AG10803 (cell line): ENCODE results near the gene DOCK4.
A peak's percentile ranks its signal among the peaks of the same experiment; 100 is the strongest.

Experiments used
- DNase-seq: peaks from one replicate; pipeline ENCODE4 v3.0.0; 2010; ENCODE audit warnings: low read depth
- H3K4me3 ChIP-seq: 2 replicates; pipeline ENCODE4 v1.5.1; 2011; ENCODE audit warnings: mild to moderate bottlenecking, low read length, control low read depth
- TF ChIP-seq, protein P1 (sequence below): conservative IDR thresholded peaks from 2 replicates; pipeline ENCODE4 v1.5.1; 2011; ENCODE audit warnings: mild to moderate bottlenecking, low read length, control low read depth, inconsistent platforms

Gene DOCK4

DNA sequence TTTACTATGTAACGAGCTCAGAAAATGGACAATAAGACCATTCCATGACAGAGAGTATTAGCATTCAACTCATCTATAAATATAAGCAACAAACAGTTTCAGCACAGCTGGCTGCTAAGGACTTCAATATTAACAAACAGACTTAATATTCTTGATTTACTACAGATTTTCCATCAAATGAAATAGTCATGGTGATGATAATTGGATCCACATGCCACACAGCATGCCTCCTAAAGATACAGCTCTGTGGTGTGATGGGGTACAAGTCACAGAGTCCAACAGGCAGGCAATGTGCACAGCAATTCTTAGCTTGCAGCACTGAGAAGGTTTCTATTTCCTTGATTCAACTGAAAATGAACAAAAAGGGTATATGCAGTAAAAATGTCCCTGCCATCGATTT lies 54.0 kb downstream of the DOCK4 start:
- peak; percentile 16 for DNase-seq
- TF ChIP-seq, protein P1, sequence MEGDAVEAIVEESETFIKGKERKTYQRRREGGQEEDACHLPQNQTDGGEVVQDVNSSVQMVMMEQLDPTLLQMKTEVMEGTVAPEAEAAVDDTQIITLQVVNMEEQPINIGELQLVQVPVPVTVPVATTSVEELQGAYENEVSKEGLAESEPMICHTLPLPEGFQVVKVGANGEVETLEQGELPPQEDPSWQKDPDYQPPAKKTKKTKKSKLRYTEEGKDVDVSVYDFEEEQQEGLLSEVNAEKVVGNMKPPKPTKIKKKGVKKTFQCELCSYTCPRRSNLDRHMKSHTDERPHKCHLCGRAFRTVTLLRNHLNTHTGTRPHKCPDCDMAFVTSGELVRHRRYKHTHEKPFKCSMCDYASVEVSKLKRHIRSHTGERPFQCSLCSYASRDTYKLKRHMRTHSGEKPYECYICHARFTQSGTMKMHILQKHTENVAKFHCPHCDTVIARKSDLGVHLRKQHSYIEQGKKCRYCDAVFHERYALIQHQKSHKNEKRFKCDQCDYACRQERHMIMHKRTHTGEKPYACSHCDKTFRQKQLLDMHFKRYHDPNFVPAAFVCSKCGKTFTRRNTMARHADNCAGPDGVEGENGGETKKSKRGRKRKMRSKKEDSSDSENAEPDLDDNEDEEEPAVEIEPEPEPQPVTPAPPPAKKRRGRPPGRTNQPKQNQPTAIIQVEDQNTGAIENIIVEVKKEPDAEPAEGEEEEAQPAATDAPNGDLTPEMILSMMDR: no peak
- no peak overlapping the region for H3K4me3 ChIP-seq

DNA sequence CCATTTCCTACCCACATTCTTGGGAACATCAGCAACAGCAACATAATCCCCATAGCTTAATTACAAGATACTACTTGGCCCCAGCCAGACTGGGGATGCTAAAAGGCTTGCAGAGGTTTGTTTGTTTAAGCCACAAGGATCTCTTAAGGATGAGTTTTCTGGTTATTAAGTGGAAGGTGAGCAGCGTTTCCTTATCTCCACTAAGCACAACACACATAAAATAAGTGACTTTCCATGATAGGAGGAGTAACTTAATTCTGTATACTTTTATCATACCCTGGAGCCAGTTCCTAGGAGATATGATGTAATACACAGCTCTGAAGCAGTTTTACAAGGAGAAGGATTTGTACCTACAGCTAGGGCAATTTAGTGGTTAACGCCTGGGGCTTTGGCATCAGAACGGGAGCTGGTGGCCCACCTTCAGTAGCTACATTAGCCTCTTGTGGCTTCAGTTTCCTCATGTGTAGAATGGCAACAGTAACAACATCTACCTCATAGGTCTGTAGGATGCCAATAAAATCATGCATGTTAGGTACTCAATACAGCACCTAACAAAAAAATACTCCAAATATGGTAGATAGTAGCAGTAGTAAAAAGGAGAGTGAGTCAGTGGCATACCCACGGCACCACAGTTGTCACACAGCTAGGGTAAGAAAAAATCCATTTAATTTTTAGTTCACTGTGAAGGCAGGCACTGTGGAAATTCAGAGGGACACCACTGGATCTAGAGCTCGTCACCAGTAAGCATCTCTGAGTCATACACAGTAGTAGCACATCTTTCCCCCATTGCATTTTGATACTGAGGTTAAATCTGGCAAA lies 55.2 kb downstream of the DOCK4 start:
- DNase-seq: no peak
- TF ChIP-seq, protein P1: no peak
- H3K4me3 ChIP-seq: no peak overlapping the region

DNA sequence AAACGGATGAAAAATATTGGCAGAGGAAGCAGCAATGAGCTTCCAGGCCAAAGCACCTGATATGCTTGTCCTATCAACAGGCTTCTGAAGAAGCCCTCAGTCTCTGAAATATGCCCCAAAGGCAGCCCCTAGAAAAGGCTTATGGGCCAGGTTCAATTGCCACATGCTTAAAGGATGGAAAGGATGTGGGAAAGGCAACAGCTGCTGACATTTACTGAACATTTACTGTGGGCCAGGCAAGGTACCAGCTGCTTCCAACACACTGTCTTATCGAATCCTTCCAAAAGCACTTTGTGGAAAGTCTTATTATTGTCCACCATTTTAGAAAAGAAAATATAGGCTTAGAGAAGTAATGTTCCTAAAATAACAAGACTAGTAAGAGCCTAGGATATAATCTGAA lies 56.5 kb downstream of the DOCK4 start:
- TF ChIP-seq, protein P1: no peak
- no peak for DNase-seq
- no peak overlapping the region for H3K4me3 ChIP-seq

- DNase-seq: no peak
- TF ChIP-seq, protein P1: no peak
- no peak overlapping the region for H3K4me3 ChIP-seq
Observed at GRCh38 chr7:112147793-112148361, 58.3 kb downstream of the DOCK4 start.

DNA sequence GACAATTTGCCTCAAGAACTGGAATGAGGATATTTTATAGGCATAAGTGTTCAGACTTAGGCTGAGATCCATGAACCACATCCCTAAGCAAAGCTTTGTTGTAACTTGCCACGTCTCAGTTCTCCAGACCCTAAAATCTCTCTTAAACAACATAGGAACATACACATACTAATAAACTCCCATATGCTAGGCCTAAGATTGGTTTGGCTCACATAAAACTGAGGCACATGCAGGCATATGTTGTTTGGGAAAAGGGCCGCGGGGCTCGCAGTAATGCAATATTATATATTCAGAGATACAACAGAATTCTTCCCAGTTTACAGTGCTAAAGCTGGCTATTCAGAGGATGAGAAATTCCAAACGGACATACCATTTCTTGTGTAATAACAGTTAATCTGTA lies 61.0 kb downstream of the DOCK4 start:
- TF ChIP-seq, protein P1: no peak
- H3K4me3 ChIP-seq: no peak overlapping the region
- DNase-seq: no peak

DNA sequence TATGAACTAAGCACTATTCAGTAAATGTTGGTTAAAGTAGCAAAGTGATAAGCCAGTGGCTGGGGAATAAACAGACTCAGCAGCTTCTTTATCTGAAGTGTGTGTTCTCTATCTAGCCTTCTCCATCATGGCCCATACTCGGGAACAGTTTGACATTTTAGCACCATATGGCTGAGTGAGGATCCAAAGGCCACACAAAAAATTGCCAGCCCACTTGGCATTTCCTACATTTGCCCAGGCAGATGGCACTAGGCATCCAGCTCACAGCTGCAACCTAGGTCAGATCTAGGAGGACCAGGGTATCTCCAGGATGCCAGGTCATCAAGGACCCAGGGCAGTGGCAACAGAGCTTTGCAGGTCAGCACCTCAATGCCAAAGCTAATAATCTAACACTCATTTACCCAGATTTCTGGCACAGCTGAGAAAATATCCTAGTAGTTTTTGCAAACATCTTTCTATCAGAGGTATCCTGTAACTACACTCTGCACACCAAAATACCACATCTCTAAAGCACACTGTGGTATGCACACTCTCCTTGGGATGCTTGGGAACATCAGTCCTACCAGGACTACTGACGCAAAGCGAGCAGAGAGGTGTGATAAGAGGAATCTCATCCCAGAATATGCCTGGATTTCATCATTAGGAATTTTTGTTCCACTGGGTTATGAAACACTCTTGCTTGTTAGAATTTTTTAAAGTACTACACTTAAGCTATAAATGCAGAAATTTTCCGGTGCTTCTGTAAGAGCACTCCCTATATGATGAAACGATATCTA lies 61.7 kb downstream of the DOCK4 start:
- TF ChIP-seq, protein P1: no peak
- no peak overlapping the region for H3K4me3 ChIP-seq
- DNase-seq: no peak
